H1 (cell line): ENCODE results near the gene TRAK1. TPM values are rescaled to one million over a fixed set of nuclear protein-coding genes. Genes with fewer than 3 reads are reported as not detected.
A peak's percentile ranks its signal among the peaks of the same experiment; 100 is the strongest.

Source experiments
- CTCF ChIA-PET: fragments of 300-600 bp; sonication (Branson Sonifier 250); formaldehyde crosslinking; loops from one replicate; lab custom pipeline; 2021; ENCODE audit not compliant: partially characterized antibody; lab: Charles Lee
- POLR2A ChIA-PET: fragments of 300-600 bp; sonication (Branson Sonifier 250); formaldehyde crosslinking; loops from one replicate; lab custom pipeline; 2021; ENCODE audit warnings: inconsistent platforms; ENCODE audit not compliant: partially characterized antibody; lab: Charles Lee
- DNase-seq, 2 experiments: peaks; one replicate each; pipeline versions ENCODE4 v3.0.0 to v3.0.0-alpha.2; 2010 to 2022; ENCODE audit warnings: low spot score in 2 of 2, low read depth in 1 of 2, mixed read lengths in 1 of 2
- FAIRE-seq: peaks from 2 replicates; lab custom pipeline; 2011; peaks lifted over from hg19 to GRCh38; lab: Jason Lieb, UNC
- H2AFZ ChIP-seq: 2 replicates; pipeline ENCODE4 v1.8.1; 2012; ENCODE audit warnings: low read length, inconsistent platforms
- H2AK5ac ChIP-seq: 2 replicates; pipeline ENCODE4 v1.6.1; 2013; ENCODE audit warnings: low read depth, low read length
- H2BK120ac ChIP-seq: replicated peaks from 2 replicates; pipeline ENCODE3; 2013; ENCODE audit warnings: low read depth, low read length, inconsistent platforms
- H2BK12ac ChIP-seq: 2 replicates; pipeline ENCODE4 v1.6.1; 2013; ENCODE audit warnings: low read depth, low read length
- H2BK15ac ChIP-seq: 2 replicates; pipeline ENCODE4 v1.6.1; 2013; ENCODE audit warnings: low read length
- H2BK20ac ChIP-seq: 2 replicates; pipeline ENCODE4 v1.6.1; 2013; ENCODE audit warnings: low read length
- H2BK5ac ChIP-seq: 2 replicates; pipeline ENCODE4 v1.6.1; 2013; ENCODE audit warnings: low read depth, low read length
- H3K14ac ChIP-seq: 2 replicates; pipeline ENCODE4 v1.6.1; 2013; ENCODE audit warnings: inconsistent platforms; ENCODE audit not compliant: insufficient read length
- H3K18ac ChIP-seq: 2 replicates; pipeline ENCODE4 v1.6.1; 2013; ENCODE audit warnings: low read length; ENCODE audit errors: extremely low read depth
- H3K23ac ChIP-seq: 2 replicates; pipeline ENCODE4 v1.6.1; 2013; ENCODE audit warnings: inconsistent platforms; ENCODE audit not compliant: insufficient read length
- H3K23me2 ChIP-seq: 2 replicates; pipeline ENCODE4 v1.6.1; 2013; ENCODE audit warnings: low read depth, low read length
- H3K27ac ChIP-seq: 2 replicates; pipeline ENCODE4 v1.6.1; 2011; ENCODE audit warnings: low read depth, low read length, inconsistent platforms
- H3K27me3 ChIP-seq, 4 experiments: replicated peaks in 1 of 4; 1 replicate in 1 of 4; 2 replicates in 3 of 4; pipeline versions ENCODE4 v1.6.1 to v1.8.1; 2011 to 2013; ENCODE audit warnings: low read length in 3 of 4, mild to moderate bottlenecking in 3 of 4, inconsistent platforms in 2 of 4, mixed read lengths in 2 of 4, moderate library complexity in 1 of 4; ENCODE audit not compliant: control insufficient read depth in 3 of 4, insufficient read depth in 3 of 4; ENCODE audit errors: extremely low read depth in 1 of 4
- H3K36me3 ChIP-seq, 4 experiments: 2 replicates each; pipeline versions ENCODE4 v1.6.1 to v1.8.1; 2011 to 2013; ENCODE audit warnings: mild to moderate bottlenecking in 4 of 4, low read length in 3 of 4, moderate library complexity in 2 of 4, control low read depth in 1 of 4, inconsistent platforms in 1 of 4; ENCODE audit not compliant: insufficient read depth in 4 of 4, control insufficient read depth in 2 of 4
- H3K4ac ChIP-seq: replicated peaks from 2 replicates; pipeline ENCODE3; 2013; ENCODE audit warnings: low read length, low read depth, mixed read lengths, inconsistent platforms; ENCODE audit not compliant: insufficient read length
- H3K4me1 ChIP-seq, 4 experiments: replicated peaks in 1 of 4; 1 replicate in 1 of 4; 2 replicates in 3 of 4; pipeline versions ENCODE4 v1.6.1 to v1.8.1; 2011 to 2013; ENCODE audit warnings: low read length in 3 of 4, inconsistent platforms in 2 of 4, mixed read lengths in 1 of 4; ENCODE audit not compliant: insufficient read depth in 4 of 4, control insufficient read depth in 3 of 4
- H3K4me2 ChIP-seq, 2 experiments: 2 replicates each; pipeline versions ENCODE4 v1.6.1 to v1.8.1; 2011 to 2013; ENCODE audit warnings: low read depth in 2 of 2, low read length in 2 of 2, control low read depth in 1 of 2, inconsistent platforms in 1 of 2, mild to moderate bottlenecking in 1 of 2; ENCODE audit not compliant: insufficient read depth in 1 of 2
- H3K4me3 ChIP-seq, 4 experiments: fragments of 200-600, 300-600 bp in 1 of 4; sonication (generic), shearing (Covaris generic), sonication (Bioruptor Twin) in 1 of 4; 2 replicates each; pipeline versions ENCODE4 v1.5.1 to v1.8.1; 2011 to 2016; ENCODE audit warnings: low read length in 4 of 4, low read depth in 3 of 4, control low read depth in 2 of 4, inconsistent platforms in 2 of 4, mild to moderate bottlenecking in 2 of 4, mixed read lengths in 1 of 4, moderate library complexity in 1 of 4; ENCODE audit not compliant: insufficient read depth in 2 of 4; ENCODE audit errors: extremely low read depth in 1 of 4
- H3K56ac ChIP-seq: replicated peaks from 2 replicates; pipeline ENCODE3; 2013; ENCODE audit warnings: low read depth, mild to moderate bottlenecking, mixed read lengths, low read length, inconsistent platforms; ENCODE audit not compliant: insufficient read length
- H3K79me1 ChIP-seq: 2 replicates; pipeline ENCODE4 v1.6.1; 2013; ENCODE audit warnings: low read depth, low read length, control low read depth
- H3K79me2 ChIP-seq, 2 experiments: 2 replicates each; pipeline versions ENCODE4 v1.6.1 to v1.8.1; 2012 to 2013; ENCODE audit warnings: low read length in 2 of 2, mild to moderate bottlenecking in 2 of 2, inconsistent platforms in 1 of 2; ENCODE audit not compliant: insufficient read depth in 2 of 2, control insufficient read depth in 1 of 2
- H3K9ac ChIP-seq, 4 experiments: replicated peaks in 1 of 4; 1 replicate in 1 of 4; 2 replicates in 3 of 4; pipeline versions ENCODE4 v1.6.1 to v1.8.1; 2011 to 2013; ENCODE audit warnings: low read depth in 3 of 4, low read length in 3 of 4, control low read depth in 2 of 4, mild to moderate bottlenecking in 2 of 4, moderate library complexity in 2 of 4, inconsistent platforms in 1 of 4; ENCODE audit errors: extremely low read depth in 1 of 4
- H3K9me3 ChIP-seq, 2 experiments: 2 replicates each; pipeline versions ENCODE4 v1.6.1 to v1.8.1; 2012 to 2013; ENCODE audit warnings: mild to moderate bottlenecking in 2 of 2, moderate library complexity in 2 of 2, control low read depth in 1 of 2, inconsistent platforms in 1 of 2, low read depth in 1 of 2, low read length in 1 of 2, mixed read lengths in 1 of 2; ENCODE audit not compliant: insufficient read depth in 2 of 2
- H4K20me1 ChIP-seq, 2 experiments: replicated peaks in 1 of 2; 2 replicates each; pipeline versions ENCODE3 to v1.8.1; 2011 to 2013; ENCODE audit warnings: inconsistent platforms in 2 of 2, low read length in 2 of 2, mild to moderate bottlenecking in 1 of 2; ENCODE audit not compliant: insufficient read depth in 2 of 2, control insufficient read depth in 1 of 2
- H4K5ac ChIP-seq: 2 replicates; pipeline ENCODE4 v1.6.1; 2013; ENCODE audit warnings: low read length, low read depth, mixed read lengths, inconsistent platforms; ENCODE audit not compliant: insufficient read length
- H4K8ac ChIP-seq: 2 replicates; pipeline ENCODE4 v1.8.0; 2013; ENCODE audit warnings: mild to moderate bottlenecking, moderate library complexity, low read length, inconsistent platforms; ENCODE audit not compliant: insufficient read depth; ENCODE audit errors: extremely low read depth
- H4K91ac ChIP-seq: replicated peaks from 2 replicates; pipeline ENCODE3; 2013; ENCODE audit warnings: low read length, mixed read lengths, inconsistent platforms; ENCODE audit not compliant: insufficient read length
- CEBPB ChIP-seq: IDR thresholded peaks from 2 replicates; pipeline ENCODE4 v1.6.1; 2012; ENCODE audit warnings: low read depth, low read length
- CTBP2 ChIP-seq: IDR thresholded peaks from 2 replicates; pipeline ENCODE4 v1.7.0; 2011; ENCODE audit warnings: borderline replicate concordance, mild to moderate bottlenecking, moderate library complexity, mixed read lengths, low read length; ENCODE audit not compliant: insufficient read depth, insufficient read length
- HDAC6 ChIP-seq: IDR thresholded peaks from one replicate; pipeline ENCODE4 v1.7.1; 2012; ENCODE audit warnings: low read depth, mild to moderate bottlenecking, inconsistent platforms, low read length, moderate library complexity
- KDM1A ChIP-seq: fragments of 200-600, 300-600 bp; sonication (generic); IDR thresholded peaks from 2 replicates; pipeline ENCODE4 v1.7.1; 2016; ENCODE audit warnings: mild to moderate bottlenecking, low read length, borderline replicate concordance
- RBBP5 ChIP-seq: IDR thresholded peaks from 2 replicates; pipeline ENCODE4 v1.7.1; 2012; ENCODE audit warnings: low read depth, mild to moderate bottlenecking, inconsistent platforms, low read length, moderate library complexity, borderline replicate concordance
- RFX5 ChIP-seq: IDR thresholded peaks from 2 replicates; pipeline ENCODE4 v1.6.1; 2011; ENCODE audit warnings: low read depth, low read length, improper control_type of control experiment, borderline replicate concordance
- RXRA ChIP-seq: IDR thresholded peaks from 2 replicates; pipeline ENCODE4 v1.6.1; 2011; ENCODE audit warnings: low read depth, mild to moderate bottlenecking, low read length, moderate library complexity; ENCODE audit not compliant: insufficient read depth
- SIN3A ChIP-seq, 2 experiments: IDR thresholded peaks in 1 of 2; conservative IDR thresholded peaks in 1 of 2; 2 replicates each; pipeline ENCODE4 v1.6.1; 2011 to 2012; ENCODE audit warnings: low read length in 2 of 2, improper control_type of control experiment in 1 of 2, low read depth in 1 of 2, mild to moderate bottlenecking in 1 of 2
- SIX5 ChIP-seq: IDR thresholded peaks from 2 replicates; pipeline ENCODE4 v1.6.1; 2011; ENCODE audit warnings: mild to moderate bottlenecking, low read depth, low read length
- TEAD4 ChIP-seq: IDR thresholded peaks from 2 replicates; pipeline ENCODE4 v1.6.1; 2012; ENCODE audit warnings: low read depth, low read length, inconsistent platforms, mixed read lengths
- YY1 ChIP-seq: IDR thresholded peaks from 2 replicates; pipeline ENCODE4 v1.6.1; 2011; ENCODE audit warnings: low read depth, mild to moderate bottlenecking, low read length
- WGBS, 2 experiments: shearing (Covaris generic) in 1 of 2; methylation state at CpG; one replicate each; pipeline versions ENCODE4 v1.1.6 to v1.1.7; 2013 to 2015; ENCODE audit warnings: low lambda C conversion rate in 2 of 2, mixed read lengths in 2 of 2, inconsistent platforms in 1 of 2, low coverage in 1 of 2, missing lambda C conversion rate in 1 of 2; ENCODE audit not compliant: insufficient replicate concordance in 2 of 2, insufficient coverage in 1 of 2, insufficient read length in 1 of 2; ENCODE audit errors: extremely low coverage in 1 of 2, missing lambda C conversion rate in 1 of 2; 5-methylcytosine and 5-hydroxymethylcytosine counted together
- polyA plus RNA-seq, 7 experiments: library from polyadenylated mRNA; depleted of rRNA in 3 of 7; stranded (reverse) in 5 of 7; unstranded in 2 of 7; fragments of >200 nt in 5 of 7; fragments of 200-250 nt in 2 of 7; gene quantifications; 1 replicate in 5 of 7; 2 replicates in 1 of 7; 4 replicates in 1 of 7; pipeline versions ENCODE4 v1.2.1 to v1.2.3, GENCODE V29; 2011 to 2013; ENCODE audit warnings: missing spikeins in 2 of 7, mixed read lengths in 2 of 7
- total RNA-seq: library from RNA; stranded (reverse); fragmentation: NEBNext Ultra II Directional; extraction: Animal tissue kit (Norgen Biotek cat#: 25700); gene quantifications from 2 replicates; pipeline ENCODE4 v1.2.1, GENCODE V29; 2021

The TRAK1 gene
- total and polyA plus RNA-seq, 2 of the 8 experiments (the other 6 are each of a cell fraction or from before 2014, with no cell fraction given) = 21.3 to 32.7 TPM

DNA sequence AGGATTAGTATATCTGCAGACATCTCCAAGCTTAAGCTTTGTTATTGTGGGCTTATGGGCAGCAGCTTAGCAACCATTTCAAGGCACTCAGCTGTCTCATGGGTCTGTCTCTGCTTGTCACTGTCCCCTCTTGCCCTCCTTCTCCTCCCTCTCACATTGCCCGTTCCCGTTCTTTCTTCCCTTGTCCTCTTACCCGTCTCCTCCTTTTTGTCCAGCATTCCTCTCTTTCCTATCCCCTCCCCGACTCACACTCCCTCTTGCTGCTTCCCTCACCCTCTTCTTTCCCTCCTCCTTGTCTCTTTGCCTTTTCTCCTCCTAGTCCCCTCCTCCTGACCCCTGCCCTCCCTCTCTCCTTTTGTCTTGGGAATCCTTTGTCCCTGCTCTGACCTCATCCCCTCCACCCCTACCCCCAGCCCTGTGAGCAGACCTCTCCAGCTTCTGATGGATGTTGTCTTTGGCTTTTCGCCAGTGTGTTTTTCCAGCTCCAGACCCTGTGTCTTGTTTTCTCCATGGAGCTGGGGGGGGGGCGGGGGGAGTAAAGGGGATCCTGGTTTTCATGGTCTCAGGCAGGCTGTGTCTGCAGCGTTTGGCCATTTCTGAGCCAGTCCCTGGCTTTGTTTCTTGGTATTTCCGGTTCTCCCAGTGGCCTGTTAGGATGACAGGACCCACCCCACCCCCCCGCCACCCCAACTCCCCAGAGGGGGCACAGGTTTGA lies 47.9 kb upstream of the TRAK1 start:
- Histone ChIP-seq H3K4me2 (peak overlapping the region; percentile 76 to 92), H3K9ac (peak overlapping the region in 3 of 4 experiments; percentile 34 to 64 (median 39); a peak in 5 of 7 replicates)
- WGBS, 2 experiments = 15% methylated on average over 5 of the region's 9 CpGs; no CpG with 5 or more reads in 1 of the 2 experiments
- TF ChIP-seq CTBP2 = no peak
- peak; percentile 92; the same call in 1 of the 2 replicates for TF ChIP-seq RXRA
- TF ChIP-seq SIN3A (conservative IDR thresholded peaks at IDR 0.05 in 1 of 2, IDR thresholded peaks at IDR 0.05 in 1 of 2; ENCODE audit: low read depth in 1 of 2, low read length in 2 of 2) = peak in 1 of 2 experiments; percentile 52; a peak in 1 of 4 replicates
- no peak for TF ChIP-seq SIX5
- TF ChIP-seq HDAC6 = no peak
- TF ChIP-seq RFX5 = no peak
- TF ChIP-seq YY1 = no peak
- no peak for TF ChIP-seq CEBPB
- 0 out of 2 replicates have a peak, but pooled peaks have one; percentile 12 for TF ChIP-seq TEAD4
- TF ChIP-seq KDM1A = no peak
- no peak for TF ChIP-seq RBBP5

More for the DNA sequence above, 47.9 kb upstream of the TRAK1 start:
- H4K8ac ChIP-seq = peak overlapping the region; percentile 82; the same call in 1 of the 2 replicates
- peak overlapping the region; percentile 97 for H3K18ac ChIP-seq
- no peaks in the 10 kb centered on the region for H3K27me3 ChIP-seq
- FAIRE-seq (peak; percentile 57), DNase-seq (peak in 1 of 2 experiments; percentile 71)
- peak overlapping the region; percentile 27 for H4K5ac ChIP-seq
- H4K20me1 ChIP-seq = no peaks in the 10 kb centered on the region
- H2BK12ac ChIP-seq = peak overlapping the region; percentile 90
- no peak overlapping the region for H4K91ac ChIP-seq
- no peak overlapping the region for H2BK15ac ChIP-seq
- H3K79me1 ChIP-seq = peaks cover 3% of the 10 kb centered on the region; the same call in 1 of the 2 replicates
- H3K4me1 ChIP-seq = peaks cover 0 to 13% (median 7%) of the 10 kb centered on the region in 4 experiments; a peak in 4 of 7 replicates
- no peak overlapping the region for H3K23ac ChIP-seq
- ChIA-PET POLR2A (interaction anchor here (1.0 to 2.0 kb wide), 7 partner anchors 10 to 30 kb away, joined by 3 to 4 read pairs (median 3); no protein-coding TSS in a partner anchor), CTCF (interaction anchor here (1.3 to 1.8 kb wide), 3 partner anchors 9 to 21 kb away, joined by 3 to 6 read pairs (median 3); no protein-coding TSS in a partner anchor)
- peak overlapping the region; percentile 58; the same call in 1 of the 2 replicates for H2AK5ac ChIP-seq
- H3K9me3 ChIP-seq = no peaks in the 10 kb centered on the region
- H3K79me2 ChIP-seq = peaks cover 0 to 75% of the 10 kb centered on the region in 2 experiments; a peak in 2 of 4 replicates
- no peak overlapping the region for H2BK120ac ChIP-seq
- no peak overlapping the region for H2AFZ ChIP-seq
- peak overlapping the region; percentile 22 to 50 (median 30); a peak in 6 of 8 replicates for H3K4me3 ChIP-seq
- peaks cover 2% of the 10 kb centered on the region; the same call in 1 of the 2 replicates for H3K23me2 ChIP-seq
- H3K27ac ChIP-seq = peak overlapping the region; percentile 82
- no peak overlapping the region for H3K4ac ChIP-seq
- H3K36me3 ChIP-seq = no peaks in the 10 kb centered on the region
- peak overlapping the region; percentile 96 for H2BK5ac ChIP-seq
- no peak overlapping the region for H3K14ac ChIP-seq
- no peak overlapping the region for H3K56ac ChIP-seq
- H2BK20ac ChIP-seq = peak overlapping the region; percentile 99
